ENCODE measurements around the gene NFATC2. TPM values are rescaled to one million over a fixed set of nuclear protein-coding genes. Genes with fewer than 3 reads are reported as not detected.

NFATC2 gene
- total RNA-seq, 4 donors from 2014 or later = 5.3 to 22.5 (median 11.5) TPM

GRCh38 chr20:51549474-51549873, 7.0 kb upstream of the NFATC2 start:
- no peaks in the 10 kb centered on the region for H3K27me3 ChIP-seq
- whole genome bisulfite sequencing, 2 donors (ENCODE audit: low coverage in 1 of 2) = 94 to 100% methylated on average over 1 to 4 of the region's 4 CpGs
- H3K4me3 ChIP-seq = no peak overlapping the region
- intact Hi-C loops (cut with DNase I; ENCODE audit: low total_unique reads) (no loop called here), in situ Hi-C loops (cut with MboI; ENCODE audit: low pct_ligation_motif_present in 1 of 4, low pct_unique_long_range_greater_than_20kb in 1 of 4, low sequenced_read_pairs in 3 of 4) (no loop called here)
- H3K27ac ChIP-seq = no peak overlapping the region
- no peaks in the 10 kb centered on the region for H3K36me3 ChIP-seq
- no peak for DNase-seq
- no peaks in the 10 kb centered on the region for H3K9me3 ChIP-seq
- no peak for TF ChIP-seq POLR2A (IDR thresholded peaks at IDR 0.05)
- no peaks in the 10 kb centered on the region for H3K4me1 ChIP-seq

GRCh38 chr20:51547951-51548350, 5.4 kb upstream of the NFATC2 start:
- in situ Hi-C loops (cut with MboI; ENCODE audit: low pct_ligation_motif_present in 1 of 4, low pct_unique_long_range_greater_than_20kb in 1 of 4, low sequenced_read_pairs in 3 of 4) (no loop called here), intact Hi-C loops (cut with DNase I; ENCODE audit: low total_unique reads) (no loop called here)
- Histone ChIP-seq H3K27ac (no peak overlapping the region), H3K4me3 (no peak overlapping the region), H3K4me1 (peaks cover 0 to 5% (median 2%) of the 10 kb centered on the region in 4 donors), H3K27me3 (no peaks in the 10 kb centered on the region), H3K9me3 (no peaks in the 10 kb centered on the region), H3K36me3 (no peaks in the 10 kb centered on the region)
- TF ChIP-seq POLR2AphosphoS5 (IDR thresholded peaks at IDR 0.05) (no peak), POLR2A (IDR thresholded peaks at IDR 0.05) (no peak), CTCF (IDR thresholded peaks at IDR 0.05) (no peak), EP300 (IDR thresholded peaks at IDR 0.05; ENCODE audit: low read depth) (no peak)
- 85 to 87% methylated on average over 4 to 7 of the region's 7 CpGs for WGBS, 2 donors (ENCODE audit: low coverage in 1 of 2)
- no peak for DNase-seq

GRCh38 chr20:51545515-51545914, 3.0 kb upstream of the NFATC2 start:
- peaks cover 0 to 27% (median 21%) of the 10 kb centered on the region in 4 donors for H3K4me1 ChIP-seq
- H3K27ac ChIP-seq = no peak overlapping the region
- no peak overlapping the region for H3K4me3 ChIP-seq
- H3K27me3 ChIP-seq = no peaks in the 10 kb centered on the region
- in situ Hi-C loops (cut with MboI; ENCODE audit: low pct_ligation_motif_present in 1 of 4, low pct_unique_long_range_greater_than_20kb in 1 of 4, low sequenced_read_pairs in 3 of 4) (no loop called here), intact Hi-C loops (cut with DNase I; ENCODE audit: low total_unique reads) (no loop called here)
- H3K36me3 ChIP-seq = no peaks in the 10 kb centered on the region
- 92 to 100% methylated on average over 1 to 2 of the region's 2 CpGs for WGBS, 2 donors (ENCODE audit: low coverage in 1 of 2)
- H3K9me3 ChIP-seq = no peaks in the 10 kb centered on the region
- TF ChIP-seq POLR2A (IDR thresholded peaks at IDR 0.05) (no peak), EP300 (IDR thresholded peaks at IDR 0.05; ENCODE audit: low read depth) (no peak)
- no peak for DNase-seq

- peaks cover 0 to 32% (median 21%) of the 10 kb centered on the region in 4 donors for H3K4me1 ChIP-seq
- DNase-seq = no peak
- no peaks in the 10 kb centered on the region for H3K9me3 ChIP-seq
- no peak overlapping the region for H3K4me3 ChIP-seq
- WGBS, 2 donors (ENCODE audit: low coverage in 1 of 2) = 60 to 73% methylated on average over 2 to 7 of the region's 7 CpGs
- H3K27ac ChIP-seq = peak overlapping the region in 1 of 4 donors; percentile 86
- intact Hi-C loops (cut with DNase I; ENCODE audit: low total_unique reads) (no loop called here), in situ Hi-C loops (cut with MboI; ENCODE audit: low pct_ligation_motif_present in 1 of 4, low pct_unique_long_range_greater_than_20kb in 1 of 4, low sequenced_read_pairs in 3 of 4) (no loop called here)
- no peaks in the 10 kb centered on the region for H3K27me3 ChIP-seq
- no peaks in the 10 kb centered on the region for H3K36me3 ChIP-seq
- TF ChIP-seq CTCF (IDR thresholded peaks at IDR 0.05) (no peak), EP300 (IDR thresholded peaks at IDR 0.05; ENCODE audit: low read depth) (no peak), POLR2A (IDR thresholded peaks at IDR 0.05) (no peak), POLR2AphosphoS5 (IDR thresholded peaks at IDR 0.05) (no peak)
Measured at GRCh38 chr20:51543422-51543788, 886 bp upstream of the NFATC2 start.

GRCh38 chr20:51542033-51542570, 417 bp downstream of the NFATC2 start:
- intact Hi-C loops (cut with DNase I; ENCODE audit: low total_unique reads) (no loop called here), in situ Hi-C loops (cut with MboI; ENCODE audit: low pct_ligation_motif_present in 1 of 4, low pct_unique_long_range_greater_than_20kb in 1 of 4, low sequenced_read_pairs in 3 of 4) (no loop called here)
- Histone ChIP-seq H3K9me3 (no peaks in the 10 kb centered on the region), H3K27me3 (no peaks in the 10 kb centered on the region), H3K4me3 (peak overlapping the region; percentile 20 to 62 (median 57)), H3K27ac (peak overlapping the region; percentile 82 to 86 (median 85)), H3K36me3 (no peaks in the 10 kb centered on the region), H3K4me1 (peaks cover 0 to 32% (median 21%) of the 10 kb centered on the region in 4 donors)
- TF ChIP-seq CTCF (IDR thresholded peaks at IDR 0.05) (peak in 3 of 5 experiments; percentile 10 to 30 (median 19)), EP300 (IDR thresholded peaks at IDR 0.05; ENCODE audit: low read depth) (no peak), POLR2A (IDR thresholded peaks at IDR 0.05) (no peak), POLR2AphosphoS5 (IDR thresholded peaks at IDR 0.05) (no peak)
- DNase-seq = peak; percentile 43
- whole genome bisulfite sequencing, 2 donors (ENCODE audit: low coverage in 1 of 2) = 26% methylated on average over 7 of the region's 29 CpGs; no CpG with 5 or more reads in 1 of the 2 donors
